ACC112 (cell line): ENCODE measurements around the gene ATG13.

ENCODE experiments used
- H2AFZ ChIP-seq: fragments of 200-600 bp; sonication (generic); one replicate; pipeline ENCODE4 v1.6.0; 2017; ENCODE audit warnings: antibody characterized with exemption, low read length; ENCODE audit not compliant: unreplicated experiment
- H3K27ac ChIP-seq: fragments of 200-600 bp; sonication (generic); 2 replicates; pipeline ENCODE4 v1.5.1; 2014; ENCODE audit warnings: low read depth, mild to moderate bottlenecking, antibody characterized with exemption, low read length, moderate library complexity
- H3K27me3 ChIP-seq: fragments of 200-600 bp; sonication (generic); 2 replicates; pipeline ENCODE4 v1.6.1; 2014; ENCODE audit warnings: mild to moderate bottlenecking, antibody characterized with exemption, low read length, moderate library complexity, mixed read lengths; ENCODE audit not compliant: insufficient read depth
- H3K36me3 ChIP-seq: fragments of 200-600 bp; sonication (generic); 2 replicates; pipeline ENCODE4 v1.6.1; 2016; ENCODE audit warnings: mild to moderate bottlenecking, antibody characterized with exemption, low read length, moderate library complexity, mixed read lengths; ENCODE audit not compliant: insufficient read depth
- H3K4me1 ChIP-seq: fragments of 200-600 bp; sonication (generic); one replicate; pipeline ENCODE4 v1.6.1; 2016; ENCODE audit warnings: low read length, mixed read lengths; ENCODE audit not compliant: insufficient read depth, unreplicated experiment, control insufficient read depth
- H3K4me3 ChIP-seq: fragments of 200-600 bp; sonication (generic); 2 replicates; pipeline ENCODE4 v1.5.1; 2014; ENCODE audit warnings: mild to moderate bottlenecking, low read depth, low read length
- H3K79me2 ChIP-seq: fragments of 200-600 bp; sonication (generic); one replicate; pipeline ENCODE4 v1.6.0; 2016; ENCODE audit warnings: low read length; ENCODE audit not compliant: control insufficient read depth, unreplicated experiment, insufficient read depth

The ATG13 gene

DNA sequence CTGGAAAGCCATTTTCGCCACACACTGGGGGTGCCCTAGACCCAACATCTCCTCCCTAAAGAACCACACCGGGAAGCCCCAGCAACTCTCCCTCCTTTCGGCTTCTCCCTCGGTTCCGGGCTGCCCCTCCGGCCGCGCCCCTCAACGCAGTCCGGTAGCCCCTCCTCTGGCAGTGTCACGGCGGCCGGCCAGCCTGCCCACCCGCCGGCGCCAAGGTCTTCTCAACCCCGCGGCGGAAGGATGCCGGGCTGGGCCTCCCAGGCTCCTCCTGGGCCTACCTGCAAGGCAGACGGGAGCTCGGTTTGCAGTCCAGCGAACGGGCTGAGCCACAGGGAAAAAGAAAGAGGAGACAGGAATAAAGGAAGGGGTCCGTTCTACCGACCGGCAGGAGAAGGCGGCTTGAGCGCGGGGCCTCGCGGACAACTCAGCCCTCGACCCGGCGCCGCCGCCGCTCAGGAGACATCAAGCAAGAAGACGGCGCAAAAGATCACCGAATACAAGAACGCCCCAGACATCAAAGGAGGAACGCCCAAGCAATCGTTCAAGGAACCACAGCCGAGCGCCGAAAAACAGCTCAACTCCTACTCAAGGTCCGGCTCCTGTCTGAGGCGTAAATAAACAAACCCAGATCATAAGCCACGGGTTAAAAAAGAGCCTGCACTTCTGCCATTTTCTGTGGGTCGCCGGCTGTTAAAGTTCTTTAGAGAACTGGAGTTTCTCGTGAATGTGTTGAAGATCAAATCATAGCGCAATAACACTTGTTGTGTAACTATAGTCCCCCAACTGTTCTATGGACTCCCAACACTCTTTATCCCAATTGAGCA is 23.6 kb upstream of the ATG13 start, which contains the start of gene AMBRA1:
AMBRA1 (minus strand) TSS at position 474 of the 824 bp plus-strand sequence. CDS start 45,643 bp downstream, outside the sequence.
- Histone ChIP-seq H3K36me3 (no peaks in the 10 kb centered on the region), H3K27me3 (no peaks in the 10 kb centered on the region), H3K27ac (peak within 1 kb of the TSS; percentile 58), H2AFZ (peak within 1 kb of the TSS; percentile 100), H3K4me3 (peak within 1 kb of the TSS; percentile 99), H3K79me2 (peaks cover 49% of the 10 kb centered on the region), H3K4me1 (peaks cover 29% of the 10 kb centered on the region)

DNA sequence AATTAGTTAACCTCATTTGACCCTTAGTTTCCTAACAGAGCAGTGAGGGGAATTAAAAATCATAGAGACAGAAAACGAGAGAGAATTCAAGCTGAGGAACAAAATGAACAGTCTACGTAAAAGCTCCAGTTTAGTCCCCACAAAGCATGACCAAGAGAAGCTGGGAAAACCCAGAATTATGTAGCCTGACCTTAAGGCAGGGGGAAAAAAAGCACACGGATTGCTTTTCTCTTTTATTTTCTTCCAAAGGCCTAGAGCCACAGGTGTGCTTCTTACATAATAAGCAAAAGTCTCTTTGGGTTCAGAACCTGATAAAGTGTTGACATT is 23.0 kb upstream of the ATG13 start:
- H2AFZ ChIP-seq, result peak overlapping the region; percentile 100
- no peaks in the 10 kb centered on the region for H3K27me3 ChIP-seq
- peaks cover 44% of the 10 kb centered on the region for H3K79me2 ChIP-seq
- peak overlapping the region; percentile 58 for H3K27ac ChIP-seq
- no peaks in the 10 kb centered on the region for H3K36me3 ChIP-seq
- peak overlapping the region; percentile 99 for H3K4me3 ChIP-seq
- peaks cover 24% of the 10 kb centered on the region for H3K4me1 ChIP-seq

DNA sequence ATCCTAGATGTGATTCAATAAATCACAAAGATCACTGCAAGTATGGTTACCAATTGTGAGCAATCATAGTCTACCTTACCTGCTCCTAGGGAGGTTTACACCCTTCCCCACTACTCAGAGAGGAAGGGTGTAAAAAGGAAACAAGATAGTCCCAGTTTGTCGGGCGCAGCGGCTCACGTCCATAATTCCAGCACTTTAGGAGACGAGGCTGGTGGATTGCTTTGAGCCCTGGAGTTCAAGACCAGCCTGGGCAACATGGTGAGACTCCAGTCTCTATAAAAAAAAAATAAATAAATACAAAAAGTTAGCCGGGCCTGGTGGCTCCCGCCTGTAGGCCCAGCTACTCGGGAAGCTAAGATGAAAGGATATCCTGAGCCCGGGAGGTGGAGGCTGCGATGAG is 22.6 kb upstream of the ATG13 start:
- Histone ChIP-seq H3K4me1 (peaks cover 24% of the 10 kb centered on the region), H3K36me3 (no peaks in the 10 kb centered on the region), H3K27me3 (no peaks in the 10 kb centered on the region), H3K4me3 (peak overlapping the region; percentile 99), H3K27ac (peak overlapping the region; percentile 58; the same call in 1 of the 2 replicates), H2AFZ (peak overlapping the region; percentile 100), H3K79me2 (peaks cover 39% of the 10 kb centered on the region)

DNA sequence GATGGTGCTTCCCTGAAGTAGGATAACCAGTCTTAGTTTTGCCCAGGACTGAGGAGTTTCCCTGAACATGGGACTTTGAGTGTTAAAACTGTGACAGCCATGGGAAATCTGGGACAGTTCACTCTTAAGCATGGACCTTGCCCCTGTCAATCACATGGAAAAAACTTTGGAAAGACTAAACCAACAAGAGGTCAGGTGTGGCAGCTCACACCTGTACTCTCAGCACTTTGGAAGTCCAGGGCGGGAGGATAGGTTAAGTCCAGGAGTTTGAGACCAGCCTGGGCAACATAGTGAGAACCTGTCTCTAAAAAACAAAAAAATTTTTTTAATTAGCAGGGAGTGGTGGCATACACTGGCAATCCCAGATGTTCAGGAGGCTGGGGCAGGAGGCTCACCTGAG is 20.2 kb upstream of the ATG13 start:
- Histone ChIP-seq H2AFZ (no peak overlapping the region), H3K4me1 (peaks cover 13% of the 10 kb centered on the region), H3K36me3 (no peaks in the 10 kb centered on the region), H3K27me3 (no peaks in the 10 kb centered on the region), H3K79me2 (peaks cover 16% of the 10 kb centered on the region), H3K4me3 (no peak overlapping the region), H3K27ac (no peak overlapping the region)

DNA sequence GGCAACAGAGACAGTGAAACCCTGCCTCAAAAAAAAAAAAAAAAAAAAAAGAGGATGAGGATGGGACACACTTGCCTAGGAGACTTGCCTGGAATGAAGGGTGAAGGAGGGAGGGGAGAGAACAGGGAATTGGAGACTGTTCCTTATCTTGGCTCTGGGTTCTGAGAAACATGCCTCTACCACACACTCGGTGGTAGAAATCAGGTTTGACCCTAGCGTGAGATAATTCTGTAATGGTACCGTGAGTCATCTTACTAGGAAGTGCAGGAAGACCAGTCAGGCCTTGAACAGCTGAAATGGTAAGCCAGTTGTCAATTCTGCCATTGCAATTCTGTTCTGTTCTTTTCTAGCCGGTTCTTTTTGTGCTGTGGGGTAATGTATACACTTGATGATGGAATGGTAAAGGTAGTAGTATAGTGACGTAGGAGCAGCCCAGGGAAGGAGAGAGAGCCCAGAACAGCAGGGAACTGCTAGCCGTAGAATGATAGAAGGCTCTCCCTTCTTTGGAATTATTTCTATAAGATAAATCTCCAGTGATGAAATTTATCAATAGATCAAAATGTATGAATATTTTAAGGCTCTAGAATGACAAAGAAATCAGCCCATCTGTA is 19.6 kb upstream of the ATG13 start:
- no peak overlapping the region for H3K4me3 ChIP-seq
- peaks cover 10% of the 10 kb centered on the region for H3K79me2 ChIP-seq
- H2AFZ ChIP-seq, result no peak overlapping the region
- H3K4me1 ChIP-seq, result peaks cover 9% of the 10 kb centered on the region
- no peak overlapping the region for H3K27ac ChIP-seq
- H3K27me3 ChIP-seq, result no peaks in the 10 kb centered on the region
- no peaks in the 10 kb centered on the region for H3K36me3 ChIP-seq

DNA sequence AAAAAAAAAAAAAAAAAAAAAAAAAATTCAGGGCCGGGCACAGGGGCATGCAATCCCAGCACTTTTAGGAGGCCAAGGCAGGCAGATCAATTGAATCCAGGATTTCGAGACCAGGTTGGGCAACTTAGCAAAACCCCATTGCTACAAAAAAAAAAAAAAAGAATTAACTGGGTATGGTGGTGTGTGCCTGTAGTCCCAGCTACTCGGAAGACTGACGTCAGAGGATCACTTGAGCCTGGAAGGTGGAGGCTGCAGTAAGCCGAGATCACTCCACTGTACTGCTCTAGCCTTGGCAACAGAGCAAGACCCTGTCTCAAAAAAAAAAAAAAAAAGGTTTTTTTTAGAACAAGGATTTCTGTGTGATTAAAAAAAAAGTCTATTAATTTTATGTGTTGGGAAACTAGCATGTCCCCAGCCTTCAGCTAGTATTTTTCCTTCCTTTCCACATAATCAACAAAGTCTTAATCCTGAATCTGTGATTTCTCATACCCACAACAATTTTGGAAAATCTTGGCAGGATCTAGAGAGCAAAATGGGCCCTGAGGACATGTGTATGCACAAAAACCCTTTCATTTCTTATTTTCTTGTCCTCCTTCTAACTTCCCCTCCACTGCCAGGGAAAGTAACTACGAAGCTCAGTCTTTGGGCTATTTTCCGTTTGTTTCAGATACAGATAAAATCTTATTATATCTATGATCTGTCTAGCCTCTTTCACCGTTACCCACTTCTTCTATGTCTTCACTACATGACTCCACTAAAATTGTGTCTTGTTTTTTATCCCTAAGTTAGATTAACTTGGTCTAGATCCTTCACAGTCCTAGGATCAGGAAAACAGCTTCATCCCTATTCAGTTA is 17.8 kb upstream of the ATG13 start:
- Histone ChIP-seq H3K4me3 (no peak overlapping the region), H3K27me3 (no peaks in the 10 kb centered on the region), H3K36me3 (no peaks in the 10 kb centered on the region), H3K4me1 (peaks cover 2% of the 10 kb centered on the region), H2AFZ (no peak overlapping the region), H3K79me2 (no peaks in the 10 kb centered on the region), H3K27ac (no peak overlapping the region)

DNA sequence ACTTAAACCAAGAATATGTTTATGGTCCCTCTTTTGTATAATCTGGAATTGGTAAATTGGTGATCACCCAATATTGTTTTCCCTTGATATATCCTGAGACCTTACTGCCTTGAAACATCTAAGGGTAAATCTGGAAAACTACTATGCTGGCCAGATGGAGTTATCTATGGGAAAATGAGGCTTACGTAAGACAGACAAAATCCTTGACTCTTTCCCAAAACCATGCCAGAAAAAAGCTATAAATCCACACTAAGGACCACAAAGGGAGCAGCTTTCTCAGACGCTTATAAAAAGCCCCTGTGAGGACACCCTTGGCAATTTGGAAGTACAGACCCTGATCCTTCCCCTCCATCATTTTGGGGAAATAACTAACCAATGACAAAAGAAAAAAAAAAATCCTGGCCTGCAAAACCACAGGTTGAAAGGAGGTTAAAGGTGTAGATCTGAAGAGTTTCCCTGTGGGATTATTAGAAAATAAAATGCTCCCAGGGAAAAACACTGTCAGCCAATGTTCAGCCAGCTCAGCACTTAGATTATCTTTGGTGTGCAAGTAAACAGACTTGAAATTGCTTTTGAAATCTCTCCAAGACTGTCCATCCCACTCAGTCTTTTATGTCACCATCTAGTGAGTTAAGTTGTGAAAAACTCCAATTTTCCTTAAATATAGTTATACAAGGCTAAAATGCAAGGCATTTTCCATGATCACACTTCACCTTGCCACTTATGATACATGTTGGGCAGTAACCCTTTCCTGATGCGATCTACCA is 17.0 kb upstream of the ATG13 start:
- no peaks in the 10 kb centered on the region for H3K36me3 ChIP-seq
- H3K4me3 ChIP-seq, result no peak overlapping the region
- no peaks in the 10 kb centered on the region for H3K4me1 ChIP-seq
- H3K27me3 ChIP-seq, result no peaks in the 10 kb centered on the region
- no peak overlapping the region for H2AFZ ChIP-seq
- H3K79me2 ChIP-seq, result no peaks in the 10 kb centered on the region
- no peak overlapping the region for H3K27ac ChIP-seq

DNA sequence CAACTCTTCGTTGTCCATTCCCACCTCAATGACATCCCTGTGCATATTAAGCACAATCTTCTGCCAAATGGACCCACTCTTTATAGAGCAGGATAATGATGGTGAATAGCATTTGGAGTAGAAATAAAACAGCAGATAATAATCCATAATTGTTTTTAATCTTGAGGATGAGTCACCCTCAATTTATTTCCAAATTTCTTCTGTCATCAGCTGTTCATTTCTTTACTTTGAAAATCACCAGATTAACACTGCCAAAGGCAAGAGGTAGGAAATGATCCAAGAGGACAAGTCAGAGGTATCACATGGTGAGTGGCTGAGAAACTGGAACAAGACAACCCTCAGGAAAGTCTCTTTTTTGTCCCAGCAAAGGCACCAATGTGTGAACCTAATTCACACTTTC is 16.2 kb upstream of the ATG13 start:
- Histone ChIP-seq H3K27ac (no peak overlapping the region), H3K36me3 (no peaks in the 10 kb centered on the region), H2AFZ (no peak overlapping the region), H3K27me3 (no peaks in the 10 kb centered on the region), H3K4me3 (no peak overlapping the region), H3K79me2 (no peaks in the 10 kb centered on the region), H3K4me1 (no peaks in the 10 kb centered on the region)

DNA sequence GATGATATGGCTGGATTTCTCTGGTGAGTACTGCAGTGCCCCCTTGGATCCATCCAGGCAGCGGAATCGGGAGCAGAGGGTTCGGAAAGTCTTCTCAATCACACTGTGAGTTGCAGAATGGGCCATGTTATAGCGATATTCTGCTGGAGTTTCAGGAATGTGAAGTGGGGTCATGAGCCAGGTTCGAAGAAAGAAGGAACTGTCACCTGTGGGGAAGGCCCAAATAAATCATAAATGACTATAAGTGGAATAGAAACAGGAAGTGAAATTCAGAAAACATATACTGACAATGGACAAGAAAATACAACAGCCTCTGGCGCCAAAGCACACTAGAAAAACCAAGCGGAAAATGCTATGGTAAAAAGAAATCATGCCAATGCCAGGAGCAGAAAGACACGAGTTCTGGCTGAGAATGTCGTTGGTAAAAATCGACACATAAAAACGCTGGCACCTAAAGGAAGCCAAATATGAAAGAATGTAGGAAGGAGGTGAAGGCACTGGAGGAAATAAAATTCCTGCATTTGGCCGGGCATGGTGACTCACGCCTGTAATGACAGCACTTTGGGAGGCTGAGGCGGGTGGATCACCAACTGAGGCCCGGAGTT is 13.5 kb upstream of the ATG13 start:
- Histone ChIP-seq H2AFZ (no peak overlapping the region), H3K36me3 (no peaks in the 10 kb centered on the region), H3K79me2 (no peaks in the 10 kb centered on the region), H3K27ac (no peak overlapping the region), H3K27me3 (no peaks in the 10 kb centered on the region), H3K4me3 (no peak overlapping the region), H3K4me1 (no peaks in the 10 kb centered on the region)

DNA sequence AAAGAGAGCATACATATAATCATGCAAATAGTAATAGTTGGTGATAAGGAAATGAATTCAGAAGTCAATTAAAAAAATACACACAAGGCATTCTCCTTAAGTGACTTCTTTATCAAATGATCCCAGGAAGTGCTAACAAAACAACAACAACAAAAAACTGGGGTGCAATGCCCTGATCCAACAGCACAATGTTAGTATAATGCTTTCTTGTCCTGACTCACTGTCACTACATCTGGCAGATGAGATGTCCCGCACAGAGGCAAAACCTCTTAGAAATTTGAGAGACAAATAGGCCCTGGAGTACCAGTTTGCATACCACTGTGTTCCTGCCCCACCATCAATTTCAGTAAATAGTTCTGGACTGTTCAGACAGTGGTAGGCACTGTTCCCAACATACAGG is 12.6 kb upstream of the ATG13 start:
- no peak overlapping the region for H2AFZ ChIP-seq
- no peaks in the 10 kb centered on the region for H3K36me3 ChIP-seq
- no peak overlapping the region for H3K27ac ChIP-seq
- no peaks in the 10 kb centered on the region for H3K79me2 ChIP-seq
- H3K4me1 ChIP-seq, result no peaks in the 10 kb centered on the region
- no peak overlapping the region for H3K4me3 ChIP-seq
- H3K27me3 ChIP-seq, result no peaks in the 10 kb centered on the region
